Keratinocyte (primary cell): Measurements from ENCODE around the gene ATP1A1. TPM values are rescaled to one million over a fixed set of nuclear protein-coding genes. Genes with fewer than 3 reads are reported as not detected.

Experiments
- DNase-seq: peaks from one replicate; pipeline ENCODE4 v3.0.0-alpha.2; 2011; ENCODE audit warnings: low read depth, missing footprints, low spot score
- FAIRE-seq: peaks from 2 replicates; lab custom pipeline; 2011; peaks lifted over from hg19 to GRCh38; lab: Jason Lieb, UNC
- H2AFZ ChIP-seq: 2 replicates; pipeline ENCODE4 v1.6.0; 2012; ENCODE audit warnings: low read length, control low read depth, inconsistent platforms; ENCODE audit not compliant: control insufficient read depth
- H3K27ac ChIP-seq: 2 replicates; pipeline ENCODE4 v1.5.1; 2011; ENCODE audit warnings: low read length; ENCODE audit not compliant: control insufficient read depth, insufficient read depth
- H3K27me3 ChIP-seq: 3 replicates; pipeline ENCODE4 v1.6.0; 2011; ENCODE audit warnings: low read length; ENCODE audit not compliant: control insufficient read depth, insufficient read depth; ENCODE audit errors: extremely low read depth
- H3K36me3 ChIP-seq, 2 experiments: 2 replicates in 1 of 2; 3 replicates in 1 of 2; pipeline ENCODE4 v1.5.1; 2011; ENCODE audit warnings: low read length in 2 of 2, mild to moderate bottlenecking in 1 of 2; ENCODE audit not compliant: control insufficient read depth in 2 of 2, insufficient read depth in 2 of 2; ENCODE audit errors: extremely low read depth in 1 of 2
- H3K4me1 ChIP-seq: 3 replicates; pipeline ENCODE4 v1.5.1; 2011; ENCODE audit warnings: low read length; ENCODE audit not compliant: control insufficient read depth, insufficient read depth; ENCODE audit errors: extremely low read depth
- H3K4me2 ChIP-seq: 3 replicates; pipeline ENCODE4 v1.6.0; 2011; ENCODE audit warnings: low read depth, low read length; ENCODE audit not compliant: control insufficient read depth, insufficient read depth; ENCODE audit errors: extremely low read depth
- H3K4me3 ChIP-seq, 3 experiments: fragments of 200-600 bp in 1 of 3; sonication (generic) in 1 of 3; 2 replicates in 2 of 3; 3 replicates in 1 of 3; pipeline ENCODE4 v1.5.1; 2011 to 2016; ENCODE audit warnings: low read length in 3 of 3, mild to moderate bottlenecking in 3 of 3, control low read depth in 2 of 3, inconsistent platforms in 1 of 3, low read depth in 1 of 3, mixed read lengths in 1 of 3, mixed run types in 1 of 3, moderate library complexity in 1 of 3; ENCODE audit not compliant: control insufficient read depth in 2 of 3, insufficient read depth in 2 of 3; ENCODE audit errors: extremely low read depth in 1 of 3
- H3K79me2 ChIP-seq: 2 replicates; pipeline ENCODE4 v1.6.0; 2012; ENCODE audit warnings: low read length; ENCODE audit not compliant: control insufficient read depth, insufficient read depth
- H3K9ac ChIP-seq: 3 replicates; pipeline ENCODE4 v1.6.0; 2011; ENCODE audit warnings: low read length; ENCODE audit not compliant: control insufficient read depth, insufficient read depth; ENCODE audit errors: extremely low read depth
- H3K9me1 ChIP-seq: 3 replicates; pipeline ENCODE4 v1.6.0; 2011; ENCODE audit warnings: low read length; ENCODE audit not compliant: control insufficient read depth, insufficient read depth; ENCODE audit errors: extremely low read depth
- H3K9me3 ChIP-seq: 2 replicates; pipeline ENCODE4 v1.5.1; 2012; ENCODE audit warnings: low read depth, low read length; ENCODE audit not compliant: control insufficient read depth
- H4K20me1 ChIP-seq: 3 replicates; pipeline ENCODE4 v1.6.0; 2011; ENCODE audit warnings: low read length; ENCODE audit not compliant: control insufficient read depth, insufficient read depth; ENCODE audit errors: extremely low read depth
- EZH2 ChIP-seq: IDR thresholded peaks from one replicate; pipeline ENCODE4 v1.6.1; 2012; ENCODE audit warnings: inconsistent platforms, mild to moderate bottlenecking, low read length, moderate library complexity
- dilution Hi-C: fragments of 300-500 bp; cut with MboI; formaldehyde crosslinking; loops from one replicate; pipeline ENCODE4 v1.7.0; 2020; ENCODE audit warnings: low sequenced_read_pairs; ENCODE audit not compliant: extremely low pct_ligation_motif_present
- polyA plus RNA-seq, 5 experiments: library from polyadenylated mRNA; depleted of rRNA in 3 of 5; stranded (reverse) in 3 of 5; stranded (forward) in 1 of 5; unstranded in 1 of 5; fragments of >200 nt; gene quantifications; 1 replicate in 1 of 5; 2 replicates in 3 of 5; 3 replicates in 1 of 5; pipeline versions ENCODE4 v1.2.1 to v1.2.3, GENCODE V29; 2011 to 2012; ENCODE audit warnings: missing spikeins in 2 of 5, low read depth in 1 of 5, low replicate concordance in 1 of 5
- TF ChIP-seq, protein P1 (sequence below), 3 experiments: IDR thresholded peaks in 1 of 3; conservative IDR thresholded peaks in 1 of 3; optimal IDR thresholded peaks in 1 of 3; 2 replicates in 2 of 3; 3 replicates in 1 of 3; pipeline versions ENCODE3 to v1.5.1; 2011; ENCODE audit warnings: low read length in 3 of 3, mild to moderate bottlenecking in 3 of 3, moderate library complexity in 2 of 3, control low read depth in 1 of 3, inconsistent platforms in 1 of 3; ENCODE audit not compliant: insufficient read depth in 2 of 3; ENCODE audit errors: extremely low read depth in 1 of 3

The ATP1A1 gene
- polyA plus RNA-seq, 1 donor (not counting 4 experiments of a cell fraction or from before 2014, with no cell fraction given), result 357 TPM

DNA sequence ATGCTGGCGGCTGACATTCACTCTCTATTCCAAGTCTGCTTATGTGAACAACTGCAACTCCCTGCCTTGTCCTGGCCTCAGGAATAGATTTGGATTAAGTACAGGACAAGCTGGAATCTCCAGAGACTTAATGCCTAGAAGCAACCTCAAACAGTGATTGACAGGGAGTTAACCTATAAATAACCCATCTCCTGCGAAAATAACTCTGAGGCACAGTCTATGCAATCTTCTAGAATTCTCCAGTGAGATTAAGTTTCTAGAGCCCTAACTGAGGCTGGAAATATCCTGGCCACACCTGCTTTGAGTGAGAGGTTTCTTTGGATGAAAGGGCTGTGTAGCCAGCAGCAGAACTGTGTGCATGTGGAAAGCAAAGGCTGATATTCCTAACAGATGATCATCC lies 25.3 kb upstream of the ATP1A1 start:
- no peaks in the 10 kb centered on the region for H3K9me3 ChIP-seq
- H2AFZ ChIP-seq, result no peak overlapping the region
- no peak for TF ChIP-seq EZH2
- TF ChIP-seq, protein P1, sequence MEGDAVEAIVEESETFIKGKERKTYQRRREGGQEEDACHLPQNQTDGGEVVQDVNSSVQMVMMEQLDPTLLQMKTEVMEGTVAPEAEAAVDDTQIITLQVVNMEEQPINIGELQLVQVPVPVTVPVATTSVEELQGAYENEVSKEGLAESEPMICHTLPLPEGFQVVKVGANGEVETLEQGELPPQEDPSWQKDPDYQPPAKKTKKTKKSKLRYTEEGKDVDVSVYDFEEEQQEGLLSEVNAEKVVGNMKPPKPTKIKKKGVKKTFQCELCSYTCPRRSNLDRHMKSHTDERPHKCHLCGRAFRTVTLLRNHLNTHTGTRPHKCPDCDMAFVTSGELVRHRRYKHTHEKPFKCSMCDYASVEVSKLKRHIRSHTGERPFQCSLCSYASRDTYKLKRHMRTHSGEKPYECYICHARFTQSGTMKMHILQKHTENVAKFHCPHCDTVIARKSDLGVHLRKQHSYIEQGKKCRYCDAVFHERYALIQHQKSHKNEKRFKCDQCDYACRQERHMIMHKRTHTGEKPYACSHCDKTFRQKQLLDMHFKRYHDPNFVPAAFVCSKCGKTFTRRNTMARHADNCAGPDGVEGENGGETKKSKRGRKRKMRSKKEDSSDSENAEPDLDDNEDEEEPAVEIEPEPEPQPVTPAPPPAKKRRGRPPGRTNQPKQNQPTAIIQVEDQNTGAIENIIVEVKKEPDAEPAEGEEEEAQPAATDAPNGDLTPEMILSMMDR (optimal IDR thresholded peaks at IDR 0.05 in 1 of 3, IDR thresholded peaks at IDR 0.05 in 1 of 3, conservative IDR thresholded peaks at IDR 0.05 in 1 of 3; ENCODE audit: extremely low read depth in 1 of 3, insufficient read depth in 2 of 3, low read length in 3 of 3), result no peak
- no peak for DNase-seq
- no peak for FAIRE-seq
- no peak overlapping the region for H3K4me2 ChIP-seq
- no peaks in the 10 kb centered on the region for H3K36me3 ChIP-seq
- no peaks in the 10 kb centered on the region for H3K9me1 ChIP-seq
- H3K79me2 ChIP-seq, result no peaks in the 10 kb centered on the region
- no peak overlapping the region for H3K27ac ChIP-seq
- H3K4me3 ChIP-seq, result no peak overlapping the region
- no peak overlapping the region for H3K9ac ChIP-seq
- no peaks in the 10 kb centered on the region for H4K20me1 ChIP-seq
- H3K4me1 ChIP-seq, result peaks cover 6% of the 10 kb centered on the region
- dilution Hi-C loops, result no loop called here
- H3K27me3 ChIP-seq, result no peaks in the 10 kb centered on the region

DNA sequence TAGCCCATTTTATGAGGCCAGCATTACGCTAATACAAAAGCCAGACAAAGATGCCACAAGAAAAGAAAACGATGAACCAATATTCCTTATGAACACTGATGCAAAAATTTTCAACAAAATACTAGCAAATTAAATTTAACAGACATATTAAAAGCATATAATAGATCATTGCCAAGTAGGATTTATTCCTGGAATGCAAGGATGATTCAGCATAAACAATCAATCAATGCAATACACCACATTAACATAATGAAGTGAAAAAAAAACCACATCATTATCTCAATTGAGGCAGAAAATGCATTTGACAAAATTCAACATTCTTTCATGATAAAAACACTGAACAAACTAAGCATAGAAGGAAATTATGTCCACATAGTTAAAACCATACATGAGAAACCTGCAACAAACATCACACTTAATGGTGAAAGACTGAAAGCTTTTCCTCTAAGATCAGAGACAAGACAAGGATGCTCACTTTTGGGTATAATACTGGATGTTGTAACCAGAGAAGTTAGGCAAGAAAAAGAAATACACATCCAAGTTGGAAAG lies 22.9 kb upstream of the ATP1A1 start:
- Histone ChIP-seq H3K9me3 (no peaks in the 10 kb centered on the region), H3K9ac (no peak overlapping the region), H3K27ac (no peak overlapping the region), H3K4me2 (no peak overlapping the region), H3K9me1 (no peaks in the 10 kb centered on the region), H3K4me1 (peaks cover 6% of the 10 kb centered on the region), H3K4me3 (no peak overlapping the region), H2AFZ (no peak overlapping the region), H4K20me1 (no peaks in the 10 kb centered on the region), H3K79me2 (no peaks in the 10 kb centered on the region), H3K27me3 (no peaks in the 10 kb centered on the region), H3K36me3 (no peaks in the 10 kb centered on the region)
- dilution Hi-C loops, result no loop called here
- no peak for TF ChIP-seq EZH2
- TF ChIP-seq, protein P1 (optimal IDR thresholded peaks at IDR 0.05 in 1 of 3, IDR thresholded peaks at IDR 0.05 in 1 of 3, conservative IDR thresholded peaks at IDR 0.05 in 1 of 3; ENCODE audit: extremely low read depth in 1 of 3, insufficient read depth in 2 of 3, low read length in 3 of 3), result no peak
- FAIRE-seq, result peak; percentile 41
- DNase-seq, result no peak
